ENCODE data around the gene SH2D3A. TPM values are rescaled to one million over a fixed set of nuclear protein-coding genes. Genes with fewer than 3 reads are reported as not detected.
A peak's percentile ranks its signal among the peaks of the same experiment; 100 is the strongest.

The SH2D3A gene
- total and polyA plus RNA-seq, 2 of the 8 experiments (the other 6 are each of a cell fraction or from before 2014, with no cell fraction given), result 14.5 to 22.1 TPM

GRCh38 chr19:6723108-6723618 is 44.1 kb downstream of the SH2D3A start:
- DNase-seq (ENCODE audit: low read depth in 1 of 2, low spot score in 2 of 2), result no peak

More at GRCh38 chr19:6723108-6723618, 44.1 kb downstream of the SH2D3A start:
- Histone ChIP-seq H3K27me3 (replicated peaks in 1 of 4; ENCODE audit: control insufficient read depth in 3 of 4, extremely low read depth in 1 of 4, insufficient read depth in 3 of 4, low read length in 3 of 4) (no peaks in the 10 kb centered on the region), H3K9ac (replicated peaks in 1 of 4; ENCODE audit: extremely low read depth in 1 of 4, low read depth in 3 of 4, low read length in 3 of 4) (no peak overlapping the region), H3K23ac (ENCODE audit: insufficient read length) (no peak overlapping the region), H2AFZ (ENCODE audit: low read length) (peak overlapping the region; percentile 31; the same call in 1 of the 2 replicates), H3K56ac (replicated peaks; ENCODE audit: insufficient read length, low read depth, low read length) (no peak overlapping the region), H3K79me2 (ENCODE audit: control insufficient read depth in 1 of 2, insufficient read depth in 2 of 2, low read length in 2 of 2) (no peaks in the 10 kb centered on the region), H3K9me3 (ENCODE audit: insufficient read depth in 2 of 2, low read depth in 1 of 2, low read length in 1 of 2) (no peaks in the 10 kb centered on the region), H2BK15ac (ENCODE audit: low read length) (no peak overlapping the region), H3K36me3 (ENCODE audit: control insufficient read depth in 2 of 4, insufficient read depth in 4 of 4, low read length in 3 of 4) (no peaks in the 10 kb centered on the region), H2BK12ac (ENCODE audit: low read depth, low read length) (peak overlapping the region; percentile 39; the same call in 1 of the 2 replicates), H2BK120ac (replicated peaks; ENCODE audit: low read depth, low read length) (no peak overlapping the region), H3K4ac (replicated peaks; ENCODE audit: insufficient read length, low read depth, low read length) (no peak overlapping the region), H4K20me1 (replicated peaks in 1 of 2; ENCODE audit: control insufficient read depth in 1 of 2, insufficient read depth in 2 of 2, low read length in 2 of 2) (no peaks in the 10 kb centered on the region), H4K91ac (replicated peaks; ENCODE audit: insufficient read length, low read length) (no peak overlapping the region), H4K5ac (ENCODE audit: insufficient read length, low read depth, low read length) (no peak overlapping the region), H3K18ac (ENCODE audit: extremely low read depth, low read length) (no peak overlapping the region), H4K8ac (ENCODE audit: extremely low read depth, insufficient read depth, low read length) (no peak overlapping the region), H3K14ac (ENCODE audit: insufficient read length) (no peak overlapping the region), H2BK20ac (ENCODE audit: low read length) (peak overlapping the region; percentile 61; the same call in 1 of the 2 replicates), H3K79me1 (ENCODE audit: low read depth, low read length) (no peaks in the 10 kb centered on the region), H3K4me2 (ENCODE audit: insufficient read depth in 1 of 2, low read depth in 2 of 2, low read length in 2 of 2) (peak overlapping the region in 1 of 2 experiments; percentile 28; a peak in 1 of 4 replicates), H3K23me2 (ENCODE audit: low read depth, low read length) (peaks cover 4% of the 10 kb centered on the region; the same call in 1 of the 2 replicates), H3K4me1 (replicated peaks in 1 of 4; ENCODE audit: control insufficient read depth in 3 of 4, insufficient read depth in 4 of 4, low read length in 3 of 4) (peaks cover 0 to 10% (median 4%) of the 10 kb centered on the region in 4 experiments; a peak in 4 of 7 replicates), H2AK5ac (ENCODE audit: low read depth, low read length) (no peak overlapping the region), H3K4me3 (ENCODE audit: extremely low read depth in 1 of 4, insufficient read depth in 2 of 4, low read depth in 3 of 4, low read length in 4 of 4) (no peak overlapping the region), H2BK5ac (ENCODE audit: low read depth, low read length) (no peak overlapping the region), H3K27ac (ENCODE audit: low read depth, low read length) (no peak overlapping the region)
- no peak for FAIRE-seq
- no peak for TF ChIP-seq EGR1 (IDR thresholded peaks at IDR 0.05; ENCODE audit: borderline replicate concordance, low read depth, low read length)
- TF ChIP-seq CEBPB (IDR thresholded peaks at IDR 0.05; ENCODE audit: low read depth, low read length), result peak; percentile 98
- ChIA-PET POLR2A (ENCODE audit: partially characterized antibody) (interaction anchor here (1.1 to 3.6 kb wide), 2 partner anchors 10 to 13 kb away, joined by 3 to 14 read pairs; partner anchors contain the start of gene GPR108), CTCF (ENCODE audit: partially characterized antibody) (interaction anchor here (1.7 to 7.2 kb wide), 2 partner anchors 10 to 14 kb away, joined by 9 to 31 read pairs; partner anchors contain the start of gene GPR108)
- 53% methylated on average over 13 of the region's 13 CpGs; no CpG with 5 or more reads in 1 of the 2 experiments for WGBS, 2 experiments (ENCODE audit: extremely low coverage in 1 of 2, insufficient coverage in 1 of 2, insufficient read length in 1 of 2, insufficient replicate concordance in 2 of 2, low coverage in 1 of 2, low lambda C conversion rate in 2 of 2, missing lambda C conversion rate in 1 of 2)

All from H1 (cell line).